ENCODE results near the gene HADHA.

GRCh38 chr2:26190369-26190768 is 54.1 kb downstream of the HADHA start:
- no peak for TF ChIP-seq CTCF (IDR thresholded peaks at IDR 0.05; ENCODE audit: insufficient read depth, low read length, poor library complexity, severe bottlenecking)
- TF ChIP-seq EZH2phosphoT487 (conservative IDR thresholded peaks at IDR 0.05; ENCODE audit: low read length): no peak
